PC-3 (cell line): ENCODE measurements around the gene MOB3A. TPM values are rescaled to one million over a fixed set of nuclear protein-coding genes. Genes with fewer than 3 reads are reported as not detected.

Source experiments
- ATAC-seq: fragments of 200-7000 bp; cut with Tn5 transposase; 2 replicates; pipeline ENCODE4 v1.9.1; 2020; ENCODE audit warnings: mild to moderate bottlenecking, moderate library complexity
- BruUV-seq: library from RNA; stranded (reverse); fragments of 400-500 nt; replicated peaks from 2 replicates; lab custom pipeline; 2021; lab: Mats Ljungman, UMichigan
- CTCF ChIA-PET: fragments of 300-600 bp; sonication (Branson Sonifier 250); formaldehyde crosslinking; loops from one replicate; lab custom pipeline; 2022; ENCODE audit warnings: antibody characterized with exemption; lab: Charles Lee
- POLR2A ChIA-PET: fragments of 300-600 bp; sonication (Branson Sonifier 250); formaldehyde crosslinking; loops from one replicate; lab custom pipeline; 2022; ENCODE audit warnings: antibody characterized with exemption; ENCODE audit not compliant: unreplicated experiment; lab: Charles Lee
- DNase-seq: peaks from one replicate; pipeline ENCODE4 v3.0.0-alpha.2; 2015
- H2AFZ ChIP-seq: fragments of 300-600 bp; sonication (generic); 2 replicates; pipeline ENCODE4 v1.6.0; 2016; ENCODE audit warnings: antibody characterized with exemption, low read length
- H3F3A ChIP-seq: fragments of 300-600 bp; sonication (generic); one replicate; pipeline ENCODE4 v1.6.0; 2017; ENCODE audit warnings: antibody characterized with exemption, low read length, control low read depth, mild to moderate bottlenecking; ENCODE audit not compliant: unreplicated experiment
- H3K27ac ChIP-seq: fragments of 300-600 bp; sonication (generic); 2 replicates; pipeline ENCODE4 v1.5.1; 2016; ENCODE audit warnings: mild to moderate bottlenecking, low read length
- H3K27me3 ChIP-seq: fragments of 300-600 bp; sonication (generic); 2 replicates; pipeline ENCODE4 v1.6.1; 2016; ENCODE audit warnings: low read length, mixed read lengths
- H3K36me3 ChIP-seq: fragments of 300-600 bp; sonication (generic); 2 replicates; pipeline ENCODE4 v1.6.1; 2016; ENCODE audit warnings: low read depth, mixed run types, low read length, mixed read lengths
- H3K4me1 ChIP-seq: fragments of 300-600 bp; sonication (generic); 2 replicates; pipeline ENCODE4 v1.5.1; 2016; ENCODE audit warnings: low read length; ENCODE audit not compliant: insufficient read depth
- H3K4me2 ChIP-seq: fragments of 300-600 bp; sonication (generic); 2 replicates; pipeline ENCODE4 v1.6.0; 2016; ENCODE audit warnings: low read length
- H3K4me3 ChIP-seq: fragments of 300-600 bp; sonication (generic); 2 replicates; pipeline ENCODE4 v1.5.1; 2016; ENCODE audit warnings: mild to moderate bottlenecking, low read length, mixed read lengths
- H3K79me2 ChIP-seq: fragments of 300-600 bp; sonication (generic); 2 replicates; pipeline ENCODE4 v1.6.1; 2017; ENCODE audit warnings: low read length, mixed read lengths
- H3K9ac ChIP-seq: fragments of 300-600 bp; sonication (generic); 2 replicates; pipeline ENCODE4 v1.6.0; 2016; ENCODE audit warnings: mild to moderate bottlenecking, low read length
- H3K9me2 ChIP-seq: fragments of 300-600 bp; sonication (generic); replicated peaks from 2 replicates; pipeline ENCODE4 v1.6.1; 2016; ENCODE audit warnings: mixed run types, low read length, mixed read lengths
- H3K9me3 ChIP-seq: fragments of 300-600 bp; sonication (generic); 2 replicates; pipeline ENCODE4 v1.6.1; 2016; ENCODE audit warnings: low read length, mixed read lengths
- H4K20me1 ChIP-seq: fragments of 300-600 bp; sonication (generic); 2 replicates; pipeline ENCODE4 v1.6.1; 2016; ENCODE audit warnings: low read length, mixed read lengths
- EZH2 ChIP-seq: fragments of 300-600 bp; sonication (generic); IDR thresholded peaks from one replicate; pipeline ENCODE4 v1.6.1; 2017; ENCODE audit warnings: antibody characterized with exemption, mild to moderate bottlenecking, low read length; ENCODE audit not compliant: unreplicated experiment
- EZH2phosphoT487 ChIP-seq: fragments of 300-600 bp; sonication (generic); IDR thresholded peaks from 2 replicates; pipeline ENCODE4 v1.6.1; 2018; ENCODE audit warnings: mild to moderate bottlenecking, antibody characterized with exemption, low read length, borderline replicate concordance
- intact Hi-C: fragments of 100-400 bp; cut with micrococcal nuclease; formaldehyde crosslinking; loops from 2 replicates; pipeline ENCODE4 v1.9.0; 2023
- total RNA-seq: library from RNA; depleted of rRNA; stranded (reverse); fragments of >200 nt; gene quantifications from 2 replicates; pipeline ENCODE4 v1.2.3, GENCODE V29; 2014
- TF ChIP-seq, protein P1 (sequence below): fragments of 300-600 bp; sonication (generic); conservative IDR thresholded peaks from 2 replicates; pipeline ENCODE4 v1.5.1; 2017; ENCODE audit warnings: antibody characterized with exemption, low read depth, mild to moderate bottlenecking, low read length

Gene MOB3A
- total RNA-seq, 1 experiment from 2014 or later, result 15.1 TPM

DNA sequence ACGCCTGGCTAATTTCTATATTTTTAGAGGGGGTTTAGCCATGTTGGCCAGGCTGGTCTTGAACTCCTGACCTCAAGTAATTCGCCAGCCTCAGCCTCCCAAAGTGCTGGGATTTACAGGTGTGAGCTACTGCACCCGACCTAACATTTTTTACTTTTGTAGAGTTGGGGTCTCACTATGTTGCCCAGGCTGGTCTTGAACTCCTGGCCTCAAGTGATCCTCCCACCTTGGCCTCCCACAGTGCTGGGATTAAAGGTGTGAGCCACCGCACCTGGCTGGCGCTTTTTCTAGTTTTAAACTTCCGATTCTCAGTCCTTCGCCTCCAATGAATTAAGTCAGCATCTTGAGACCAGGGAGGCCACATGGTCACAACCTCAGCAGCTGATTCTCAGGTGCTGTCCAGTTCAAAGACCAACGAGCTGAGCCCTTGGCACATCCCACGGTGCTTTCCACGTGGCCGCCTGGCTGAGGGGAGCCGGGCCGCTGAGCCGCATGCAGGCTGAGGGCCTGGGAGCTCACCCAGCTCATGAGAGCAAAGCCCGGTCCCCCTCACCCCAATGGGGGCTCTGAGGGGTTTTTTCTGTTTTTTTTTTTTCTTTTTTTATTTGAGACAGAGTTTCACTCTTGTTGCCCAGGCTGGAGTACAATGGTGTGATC is 46.2 kb upstream of the MOB3A start:
- POLR2A ChIA-PET, result no interaction called here
- Histone ChIP-seq H3K79me2 (peaks cover 82% of the 10 kb centered on the region), H3K4me3 (no peak overlapping the region), H3K4me1 (no peaks in the 10 kb centered on the region), H2AFZ (no peak overlapping the region), H3K27me3 (no peaks in the 10 kb centered on the region), H3K27ac (no peak overlapping the region), H3K9me3 (no peaks in the 10 kb centered on the region), H3K9me2 (no peaks in the 10 kb centered on the region), H3K9ac (no peak overlapping the region), H3K4me2 (no peak overlapping the region), H3K36me3 (no peaks in the 10 kb centered on the region), H3F3A (no peaks in the 10 kb centered on the region), H4K20me1 (no peaks in the 10 kb centered on the region)
- ATAC-seq (no peak), DNase-seq (no peak)
- BruUV-seq, result no TSS peak
- TF ChIP-seq, protein P1, sequence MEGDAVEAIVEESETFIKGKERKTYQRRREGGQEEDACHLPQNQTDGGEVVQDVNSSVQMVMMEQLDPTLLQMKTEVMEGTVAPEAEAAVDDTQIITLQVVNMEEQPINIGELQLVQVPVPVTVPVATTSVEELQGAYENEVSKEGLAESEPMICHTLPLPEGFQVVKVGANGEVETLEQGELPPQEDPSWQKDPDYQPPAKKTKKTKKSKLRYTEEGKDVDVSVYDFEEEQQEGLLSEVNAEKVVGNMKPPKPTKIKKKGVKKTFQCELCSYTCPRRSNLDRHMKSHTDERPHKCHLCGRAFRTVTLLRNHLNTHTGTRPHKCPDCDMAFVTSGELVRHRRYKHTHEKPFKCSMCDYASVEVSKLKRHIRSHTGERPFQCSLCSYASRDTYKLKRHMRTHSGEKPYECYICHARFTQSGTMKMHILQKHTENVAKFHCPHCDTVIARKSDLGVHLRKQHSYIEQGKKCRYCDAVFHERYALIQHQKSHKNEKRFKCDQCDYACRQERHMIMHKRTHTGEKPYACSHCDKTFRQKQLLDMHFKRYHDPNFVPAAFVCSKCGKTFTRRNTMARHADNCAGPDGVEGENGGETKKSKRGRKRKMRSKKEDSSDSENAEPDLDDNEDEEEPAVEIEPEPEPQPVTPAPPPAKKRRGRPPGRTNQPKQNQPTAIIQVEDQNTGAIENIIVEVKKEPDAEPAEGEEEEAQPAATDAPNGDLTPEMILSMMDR, result no peak
- no peak for TF ChIP-seq EZH2
- no peak for TF ChIP-seq EZH2phosphoT487
- CTCF ChIA-PET, result no interaction called here
- intact Hi-C loops, result no loop called here

DNA sequence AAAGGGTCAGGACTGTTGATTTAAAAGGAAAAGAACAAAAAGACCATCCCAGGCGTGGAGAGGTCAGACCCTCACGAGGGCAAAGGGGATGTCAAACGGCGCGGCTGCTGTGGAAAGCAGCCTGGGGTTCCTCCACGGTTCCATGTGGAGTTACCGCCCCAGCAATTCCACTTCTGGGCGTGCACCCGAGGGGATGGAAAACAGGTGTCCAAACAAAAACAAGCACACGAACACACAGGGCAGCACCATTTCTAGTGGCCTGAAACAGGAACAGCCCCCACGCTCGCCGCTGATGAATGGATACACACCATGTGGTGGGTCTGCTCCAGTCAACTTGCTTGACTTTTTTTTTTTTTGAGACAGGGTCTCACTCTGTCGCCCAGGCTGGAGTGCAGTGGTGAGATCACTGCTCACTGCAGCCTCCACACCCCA is 44.0 kb upstream of the MOB3A start:
- Histone ChIP-seq H3K4me1 (no peaks in the 10 kb centered on the region), H3K36me3 (no peaks in the 10 kb centered on the region), H3K79me2 (peaks cover 61% of the 10 kb centered on the region), H3K27me3 (no peaks in the 10 kb centered on the region), H4K20me1 (no peaks in the 10 kb centered on the region), H3K9ac (no peak overlapping the region), H3K4me3 (no peak overlapping the region), H3F3A (no peaks in the 10 kb centered on the region), H3K27ac (no peak overlapping the region), H3K9me3 (no peaks in the 10 kb centered on the region), H3K9me2 (no peaks in the 10 kb centered on the region), H3K4me2 (no peak overlapping the region), H2AFZ (no peak overlapping the region)
- ChIA-PET POLR2A (no interaction called here), CTCF (no interaction called here)
- TF ChIP-seq EZH2 (no peak), EZH2phosphoT487 (no peak)
- TF ChIP-seq, protein P1, result no peak
- no TSS peak for BruUV-seq
- DNase-seq (no peak), ATAC-seq (no peak)
- intact Hi-C loops, result no loop called here

DNA sequence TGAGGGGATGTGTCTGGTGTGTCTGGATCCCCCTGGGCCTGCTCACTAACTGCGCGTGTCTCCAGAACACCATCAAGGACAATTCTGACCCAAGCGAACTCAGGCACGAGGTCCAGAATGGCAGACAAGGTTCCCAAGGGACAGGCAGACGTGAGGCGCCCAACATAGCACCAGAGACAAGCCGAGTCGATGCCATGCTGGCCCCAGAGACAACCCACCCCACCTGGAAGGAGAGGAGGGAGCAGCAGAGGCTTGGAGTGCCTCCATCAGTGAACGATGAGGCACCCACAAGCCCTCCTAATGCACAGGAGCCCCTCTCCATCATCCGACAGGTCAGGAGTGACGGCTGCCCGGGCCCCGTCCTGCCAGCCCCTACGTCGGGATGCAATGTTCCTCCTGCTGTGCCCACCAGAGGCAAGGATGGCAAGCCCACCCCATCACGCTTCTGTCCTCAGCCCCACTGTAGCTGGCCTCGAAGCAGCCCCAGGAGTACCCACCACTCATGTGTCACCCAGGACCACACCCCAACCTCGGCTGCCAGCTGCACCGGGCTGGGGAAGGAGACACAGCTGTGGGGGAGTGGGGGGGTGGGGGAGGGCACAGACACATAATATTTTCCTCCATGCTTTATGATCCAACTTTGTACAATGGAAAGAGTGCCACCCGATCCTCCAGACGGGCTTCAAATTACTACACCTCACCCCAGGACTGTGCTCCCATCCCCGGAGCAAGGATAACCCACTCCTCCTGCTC is 43.4 kb upstream of the MOB3A start:
- intact Hi-C loops, result no loop called here
- ChIA-PET POLR2A (no interaction called here), CTCF (no interaction called here)
- TF ChIP-seq EZH2 (no peak), EZH2phosphoT487 (no peak)
- TF ChIP-seq, protein P1, result no peak
- H3F3A ChIP-seq, result no peaks in the 10 kb centered on the region
- peaks cover 55% of the 10 kb centered on the region for H3K79me2 ChIP-seq
- H4K20me1 ChIP-seq, result no peaks in the 10 kb centered on the region
- H3K9ac ChIP-seq, result no peak overlapping the region
- no peaks in the 10 kb centered on the region for H3K4me1 ChIP-seq
- H3K4me2 ChIP-seq, result no peak overlapping the region
- H3K9me2 ChIP-seq, result no peaks in the 10 kb centered on the region
- no peak overlapping the region for H2AFZ ChIP-seq
- H3K9me3 ChIP-seq, result no peaks in the 10 kb centered on the region
- H3K36me3 ChIP-seq, result no peaks in the 10 kb centered on the region
- no peaks in the 10 kb centered on the region for H3K27me3 ChIP-seq
- H3K27ac ChIP-seq, result no peak overlapping the region
- no TSS peak for BruUV-seq
- no peak for ATAC-seq
- H3K4me3 ChIP-seq, result no peak overlapping the region
- no peak for DNase-seq
